Mononuclear cell (primary cell): Measurements from ENCODE around the gene ZAR1L. TPM values are rescaled to one million over a fixed set of nuclear protein-coding genes. Genes with fewer than 3 reads are reported as not detected.
"Not testable (repeated sequence)": the region's sequence is repeated elsewhere in the genome, so short reads cannot be mapped to it uniquely, and the experiment has no call there.

Source experiments
- H3K27me3 ChIP-seq: 2 replicates; pipeline ENCODE4 v1.6.0; 2011; ENCODE audit warnings: low read length, control low read depth; ENCODE audit not compliant: insufficient read depth
- H3K4me1 ChIP-seq: 2 replicates; pipeline ENCODE4 v1.5.1; 2011; ENCODE audit warnings: mild to moderate bottlenecking, low read length, control low read depth; ENCODE audit not compliant: insufficient read depth
- H3K4me3 ChIP-seq: 2 replicates; pipeline ENCODE4 v1.5.1; 2011; ENCODE audit warnings: mild to moderate bottlenecking, low read length, moderate library complexity
- H3K9me3 ChIP-seq: 2 replicates; pipeline ENCODE4 v1.5.1; 2011; ENCODE audit warnings: low read depth, mild to moderate bottlenecking, control low read depth, low read length
- total RNA-seq: library from RNA; depleted of rRNA; stranded (reverse); fragments of >200 nt; gene quantifications from one replicate; pipeline ENCODE4 v1.2.3, GENCODE V29; 2012

Gene ZAR1L, protein sequence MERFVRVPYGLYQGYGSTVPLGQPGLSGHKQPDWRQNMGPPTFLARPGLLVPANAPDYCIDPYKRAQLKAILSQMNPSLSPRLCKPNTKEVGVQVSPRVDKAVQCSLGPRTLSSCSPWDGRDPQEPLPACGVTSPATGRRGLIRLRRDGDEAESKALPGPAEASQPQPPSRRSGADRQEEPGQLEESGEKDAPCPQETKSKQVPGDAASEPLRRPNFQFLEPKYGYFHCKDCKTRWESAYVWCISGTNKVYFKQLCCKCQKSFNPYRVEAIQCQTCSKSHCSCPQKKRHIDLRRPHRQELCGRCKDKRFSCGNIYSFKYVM
- not detected for total RNA-seq

DNA sequence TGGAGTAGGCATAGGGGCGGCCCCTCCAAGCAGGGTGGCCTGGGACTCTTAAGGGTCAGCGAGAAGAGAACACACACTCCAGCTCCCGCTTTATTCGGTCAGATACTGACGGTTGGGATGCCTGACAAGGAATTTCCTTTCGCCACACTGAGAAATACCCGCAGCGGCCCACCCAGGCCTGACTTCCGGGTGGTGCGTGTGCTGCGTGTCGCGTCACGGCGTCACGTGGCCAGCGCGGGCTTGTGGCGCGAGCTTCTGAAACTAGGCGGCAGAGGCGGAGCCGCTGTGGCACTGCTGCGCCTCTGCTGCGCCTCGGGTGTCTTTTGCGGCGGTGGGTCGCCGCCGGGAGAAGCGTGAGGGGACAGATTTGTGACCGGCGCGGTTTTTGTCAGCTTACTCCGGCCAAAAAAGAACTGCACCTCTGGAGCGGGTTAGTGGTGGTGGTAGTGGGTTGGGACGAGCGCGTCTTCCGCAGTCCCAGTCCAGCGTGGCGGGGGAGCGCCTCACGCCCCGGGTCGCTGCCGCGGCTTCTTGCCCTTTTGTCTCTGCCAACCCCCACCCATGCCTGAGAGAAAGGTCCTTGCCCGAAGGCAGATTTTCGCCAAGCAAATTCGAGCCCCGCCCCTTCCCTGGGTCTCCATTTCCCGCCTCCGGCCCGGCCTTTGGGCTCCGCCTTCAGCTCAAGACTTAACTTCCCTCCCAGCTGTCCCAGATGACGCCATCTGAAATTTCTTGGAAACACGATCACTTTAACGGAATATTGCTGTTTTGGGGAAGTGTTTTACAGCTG lies at the start of gene ZAR1L, which contains the start of gene BRCA2:
ZAR1L (minus strand) TSS at position 126 of the 790 bp plus-strand sequence. CDS start 3,438 bp downstream, outside the sequence.
BRCA2 (plus strand) TSS at position 271 of the 790 bp plus-strand sequence. CDS start 953 bp downstream, outside the sequence.
- Histone ChIP-seq H3K9me3 (no peaks in the 10 kb centered on the region), H3K4me3 (peak within 1 kb of the TSS; percentile 75), H3K4me1 (peaks cover 29% of the 10 kb centered on the region), H3K27me3 (no peaks in the 10 kb centered on the region)

DNA sequence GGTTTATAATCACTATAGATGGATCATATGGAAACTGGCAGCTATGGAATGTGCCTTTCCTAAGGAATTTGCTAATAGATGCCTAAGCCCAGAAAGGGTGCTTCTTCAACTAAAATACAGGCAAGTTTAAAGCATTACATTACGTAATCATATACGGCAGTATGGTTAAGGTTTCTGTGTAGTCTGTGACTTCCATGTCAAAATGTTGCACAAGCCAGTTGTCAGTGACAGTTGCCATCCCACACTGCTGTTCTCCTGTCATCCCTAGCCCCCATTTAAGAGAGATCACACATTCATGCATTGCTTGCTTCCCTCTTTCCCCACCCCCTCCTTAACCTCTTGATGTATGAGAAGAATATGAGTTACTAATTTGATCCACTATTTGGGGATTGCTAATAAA lies 47.4 kb upstream of the ZAR1L start:
- Histone ChIP-seq H3K27me3 (no peaks in the 10 kb centered on the region), H3K4me1 (no peaks in the 10 kb centered on the region), H3K9me3 (no peaks in the 10 kb centered on the region), H3K4me3 (no peak overlapping the region)

DNA sequence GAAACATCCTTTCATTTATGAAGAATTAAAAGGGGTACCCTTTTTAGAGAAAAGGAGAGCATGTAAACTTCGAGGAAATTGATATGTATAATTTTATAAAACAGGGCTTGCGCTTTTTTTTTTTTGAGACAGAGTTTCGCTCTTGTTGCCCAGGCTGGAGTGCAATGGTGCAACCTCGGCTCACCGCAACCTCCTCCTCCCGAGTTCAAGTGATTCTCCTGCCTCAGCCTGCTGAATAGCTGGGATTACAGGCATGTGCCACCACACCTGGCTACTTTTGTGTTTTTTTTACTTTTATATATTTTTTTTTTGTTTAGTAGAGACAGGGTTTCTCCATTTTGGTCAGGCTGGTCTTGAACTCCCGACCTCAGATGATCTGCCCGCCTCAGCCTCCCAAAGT lies 40.8 kb upstream of the ZAR1L start:
- H3K4me1 ChIP-seq, H3K9me3 ChIP-seq, H3K4me3 ChIP-seq, H3K27me3 ChIP-seq: not testable (repeated sequence)

DNA sequence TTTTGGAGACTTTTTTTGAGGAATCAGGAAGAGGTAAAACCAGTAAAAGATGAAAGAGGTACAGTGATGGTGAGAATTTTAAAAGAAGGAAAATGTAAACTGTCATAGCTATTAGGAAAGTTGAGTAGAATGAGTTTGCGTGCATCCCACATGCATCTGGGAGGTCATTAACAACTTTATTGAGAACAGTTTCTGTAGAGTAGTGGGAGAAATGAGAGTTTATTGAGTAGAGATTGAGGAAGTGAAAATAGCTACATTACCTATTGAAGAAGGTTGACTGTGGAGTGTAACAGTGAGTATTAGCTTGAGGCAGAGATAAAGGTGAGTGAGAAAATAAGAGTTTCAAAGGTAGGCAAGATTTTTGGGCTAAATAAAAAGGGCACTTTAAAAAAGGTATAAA lies 38.9 kb upstream of the ZAR1L start:
- no peaks in the 10 kb centered on the region for H3K4me1 ChIP-seq
- H3K4me3 ChIP-seq = no peak overlapping the region
- no peaks in the 10 kb centered on the region for H3K27me3 ChIP-seq
- no peaks in the 10 kb centered on the region for H3K9me3 ChIP-seq

DNA sequence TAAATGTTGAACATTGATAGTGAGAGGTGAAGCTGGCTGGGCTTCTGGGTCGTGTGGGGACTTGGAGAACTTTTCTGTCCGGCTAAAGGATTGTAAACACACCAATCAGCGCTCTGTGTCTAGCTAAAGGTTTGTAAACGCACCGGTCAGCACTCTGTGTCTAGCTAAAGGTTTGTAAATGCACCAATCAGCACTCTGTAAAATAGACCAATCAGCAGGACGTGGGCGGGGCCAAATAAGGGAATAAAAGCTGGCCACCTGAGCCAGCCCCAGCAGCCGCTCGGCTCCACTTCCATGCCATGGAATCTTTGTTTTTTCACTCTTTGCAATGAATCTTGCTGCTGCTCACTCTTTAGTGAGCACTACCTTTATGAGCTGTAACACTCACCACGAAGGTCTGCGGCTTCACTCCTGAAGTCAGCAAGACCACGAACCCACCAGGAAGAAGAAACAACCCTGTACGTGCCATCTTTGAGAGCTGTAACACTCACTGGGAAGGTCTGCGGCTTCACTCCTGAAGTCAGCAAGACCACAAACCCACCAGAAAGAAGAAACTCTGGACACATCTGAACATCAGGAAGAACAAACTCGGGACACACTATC lies 35.8 kb upstream of the ZAR1L start:
- not testable (repeated sequence) for H3K4me3 ChIP-seq, H3K27me3 ChIP-seq, H3K9me3 ChIP-seq, H3K4me1 ChIP-seq

DNA sequence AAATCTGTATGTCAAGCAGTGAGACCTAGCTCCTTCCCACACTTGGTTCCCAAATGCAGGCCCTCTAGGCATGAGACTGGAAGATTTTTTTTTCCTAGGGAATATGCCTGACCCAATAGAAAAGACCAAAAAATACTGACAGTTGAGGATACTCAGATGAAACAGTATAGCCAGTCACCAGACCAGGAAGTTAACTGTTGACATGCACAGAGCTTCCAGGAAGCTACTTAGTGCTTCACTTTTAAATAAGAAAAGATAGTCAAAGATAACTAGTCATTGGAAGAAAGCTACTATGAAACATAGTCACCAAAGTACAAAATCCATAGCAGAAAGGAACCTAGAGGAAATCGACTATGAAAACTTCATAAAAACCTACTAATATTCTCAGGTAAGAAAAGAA lies 32.5 kb upstream of the ZAR1L start:
- Histone ChIP-seq H3K27me3 (no peaks in the 10 kb centered on the region), H3K4me3 (no peak overlapping the region), H3K4me1 (no peaks in the 10 kb centered on the region), H3K9me3 (no peaks in the 10 kb centered on the region)

DNA sequence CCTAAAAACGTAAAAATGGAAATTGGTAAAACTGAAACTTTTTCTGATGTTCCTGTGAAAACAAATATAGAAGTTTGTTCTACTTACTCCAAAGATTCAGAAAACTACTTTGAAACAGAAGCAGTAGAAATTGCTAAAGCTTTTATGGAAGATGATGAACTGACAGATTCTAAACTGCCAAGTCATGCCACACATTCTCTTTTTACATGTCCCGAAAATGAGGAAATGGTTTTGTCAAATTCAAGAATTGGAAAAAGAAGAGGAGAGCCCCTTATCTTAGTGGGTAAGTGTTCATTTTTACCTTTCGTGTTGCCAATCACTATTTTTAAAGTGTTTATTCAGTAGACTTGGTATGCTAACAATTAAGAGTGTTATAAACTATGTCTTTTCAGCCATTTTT lies 25.8 kb upstream of the ZAR1L start:
- H3K9me3 ChIP-seq = no peaks in the 10 kb centered on the region
- no peak overlapping the region for H3K4me3 ChIP-seq
- no peaks in the 10 kb centered on the region for H3K27me3 ChIP-seq

DNA sequence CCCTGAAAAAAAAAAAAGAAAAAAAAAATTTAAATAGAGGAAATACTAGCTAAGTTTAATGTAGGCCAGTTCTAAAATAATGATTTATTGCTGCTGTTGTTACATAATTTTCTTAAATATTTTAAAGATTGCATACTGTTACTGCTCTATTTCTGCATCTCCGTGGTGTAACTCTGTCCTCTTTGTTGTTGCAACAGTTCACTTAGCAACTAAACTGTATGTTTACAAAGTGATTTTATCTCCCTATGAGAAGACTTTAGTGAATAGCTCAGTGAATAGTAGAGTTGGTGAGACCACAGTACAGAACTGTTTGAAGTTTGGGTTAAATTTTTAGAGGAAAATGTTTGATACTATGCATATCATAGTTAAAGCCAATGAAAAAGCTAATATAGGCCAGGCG lies 19.5 kb upstream of the ZAR1L start:
- Histone ChIP-seq H3K4me1 (peaks cover 9% of the 10 kb centered on the region), H3K4me3 (no peak overlapping the region), H3K9me3 (no peaks in the 10 kb centered on the region), H3K27me3 (no peaks in the 10 kb centered on the region)

More for the DNA sequence above, 25.8 kb upstream of the ZAR1L start:
- peaks cover 6% of the 10 kb centered on the region for H3K4me1 ChIP-seq

DNA sequence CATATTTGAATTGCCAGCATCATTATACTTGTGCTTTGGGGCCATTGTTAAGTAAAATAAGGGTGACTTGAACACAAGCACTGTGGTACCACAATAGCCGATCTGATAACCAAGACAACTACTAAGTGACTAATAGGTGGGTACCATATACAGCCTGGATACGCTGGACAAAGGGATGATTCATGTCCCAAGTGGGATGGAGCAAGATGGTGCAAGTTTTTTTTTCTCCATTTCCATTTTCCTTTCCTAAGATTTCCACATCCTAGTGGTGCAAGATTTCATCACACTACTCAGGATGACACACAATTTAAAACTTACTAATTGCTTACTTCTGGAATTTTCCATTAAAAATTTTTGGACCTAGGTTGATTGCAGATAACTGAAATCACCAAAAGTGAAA lies 15.3 kb upstream of the ZAR1L start:
- Histone ChIP-seq H3K9me3 (no peaks in the 10 kb centered on the region), H3K4me1 (peaks cover 9% of the 10 kb centered on the region), H3K27me3 (no peaks in the 10 kb centered on the region)

DNA sequence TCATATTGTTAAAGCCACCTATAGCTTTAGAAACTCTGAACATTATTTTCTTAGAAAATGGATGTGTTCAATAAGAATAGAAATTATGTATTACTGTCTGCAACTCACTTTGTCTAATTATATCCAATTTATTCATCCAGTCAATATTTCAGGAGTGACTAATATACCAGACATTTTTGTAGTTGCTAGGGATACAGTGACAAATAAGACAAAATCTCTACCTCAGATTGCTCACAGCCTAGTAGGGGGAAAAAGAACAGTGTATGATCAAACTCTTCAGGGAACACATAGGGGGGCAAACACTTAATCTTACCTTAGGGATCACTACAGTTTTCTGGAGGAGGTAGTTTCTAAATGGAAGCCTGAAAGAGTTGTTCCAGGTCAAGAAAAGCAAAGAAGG lies 8.7 kb upstream of the ZAR1L start:
- H3K4me3 ChIP-seq = no peak overlapping the region
- H3K9me3 ChIP-seq = no peaks in the 10 kb centered on the region
- no peaks in the 10 kb centered on the region for H3K4me1 ChIP-seq
- H3K27me3 ChIP-seq = no peaks in the 10 kb centered on the region

More for the DNA sequence above, 15.3 kb upstream of the ZAR1L start:
- H3K4me3 ChIP-seq = no peak overlapping the region

DNA sequence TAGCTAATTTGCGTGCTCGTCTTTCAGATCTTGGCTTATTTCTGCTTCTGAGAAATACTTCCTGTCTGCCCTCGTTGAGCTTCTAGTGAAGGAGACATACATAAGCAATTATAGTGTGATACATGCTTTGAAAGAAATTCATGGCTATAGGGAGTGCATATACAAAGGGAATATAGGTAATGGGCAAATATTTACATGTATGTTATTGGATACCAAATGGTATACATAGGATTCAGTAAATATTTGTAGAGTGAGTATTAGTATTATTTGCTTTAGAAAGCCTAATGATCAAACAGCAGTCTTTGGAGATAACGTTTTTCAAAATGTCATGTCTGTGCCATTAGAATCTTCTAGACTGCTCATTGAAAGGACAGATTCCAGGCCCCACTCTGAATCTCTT lies 5.4 kb upstream of the ZAR1L start:
- Histone ChIP-seq H3K4me3 (no peak overlapping the region), H3K27me3 (no peaks in the 10 kb centered on the region), H3K4me1 (peaks cover 18% of the 10 kb centered on the region), H3K9me3 (no peaks in the 10 kb centered on the region)

DNA sequence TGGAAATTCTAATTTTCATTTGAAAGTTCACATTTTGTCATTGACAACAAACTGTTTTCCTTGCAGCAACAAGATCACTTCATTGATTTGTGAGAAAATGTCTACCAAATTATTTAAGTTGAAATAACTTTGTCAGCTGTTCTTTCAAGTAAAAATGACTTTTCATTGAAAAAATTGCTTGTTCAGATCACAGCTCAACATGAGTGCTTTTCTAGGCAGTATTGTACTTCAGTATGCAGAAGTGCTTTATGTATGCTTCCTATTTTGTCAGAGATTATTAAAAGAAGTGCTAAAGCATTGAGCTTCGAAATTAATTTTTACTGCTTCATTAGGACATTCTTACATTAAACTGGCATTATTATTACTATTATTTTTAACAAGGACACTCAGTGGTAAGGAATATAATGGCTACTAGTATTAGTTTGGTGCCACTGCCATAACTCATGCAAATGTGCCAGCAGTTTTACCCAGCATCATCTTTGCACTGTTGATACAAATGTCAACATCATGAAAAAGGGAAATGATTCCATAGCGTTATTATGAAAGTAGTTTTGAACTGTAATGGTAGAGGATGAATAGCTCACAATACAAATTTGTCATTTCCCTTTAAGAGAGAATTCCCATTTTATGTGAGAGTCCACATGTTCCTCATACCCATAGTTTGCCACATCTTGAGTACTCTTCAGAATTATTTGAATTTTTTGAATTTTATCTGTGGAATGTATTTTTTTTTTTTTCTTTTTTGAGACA lies 2.7 kb upstream of the ZAR1L start:
- H3K4me1 ChIP-seq = peaks cover 28% of the 10 kb centered on the region
- no peak overlapping the region for H3K4me3 ChIP-seq
- H3K27me3 ChIP-seq = no peaks in the 10 kb centered on the region
- no peaks in the 10 kb centered on the region for H3K9me3 ChIP-seq

DNA sequence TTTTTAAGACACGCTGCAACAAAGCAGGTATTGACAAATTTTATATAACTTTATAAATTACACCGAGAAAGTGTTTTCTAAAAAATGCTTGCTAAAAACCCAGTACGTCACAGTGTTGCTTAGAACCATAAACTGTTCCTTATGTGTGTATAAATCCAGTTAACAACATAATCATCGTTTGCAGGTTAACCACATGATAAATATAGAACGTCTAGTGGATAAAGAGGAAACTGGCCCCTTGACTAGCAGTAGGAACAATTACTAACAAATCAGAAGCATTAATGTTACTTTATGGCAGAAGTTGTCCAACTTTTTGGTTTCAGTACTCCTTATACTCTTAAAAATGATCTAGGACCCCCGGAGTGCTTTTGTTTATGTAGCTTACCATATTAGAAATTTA lies 1.3 kb upstream of the ZAR1L start:
- Histone ChIP-seq H3K4me3 (no peak overlapping the region), H3K9me3 (no peaks in the 10 kb centered on the region), H3K27me3 (no peaks in the 10 kb centered on the region)

DNA sequence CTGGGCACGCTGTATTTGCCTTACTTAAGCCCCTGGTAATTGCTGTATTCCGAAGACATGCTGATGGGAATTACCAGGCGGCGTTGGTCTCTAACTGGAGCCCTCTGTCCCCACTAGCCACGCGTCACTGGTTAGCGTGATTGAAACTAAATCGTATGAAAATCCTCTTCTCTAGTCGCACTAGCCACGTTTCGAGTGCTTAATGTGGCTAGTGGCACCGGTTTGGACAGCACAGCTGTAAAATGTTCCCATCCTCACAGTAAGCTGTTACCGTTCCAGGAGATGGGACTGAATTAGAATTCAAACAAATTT lies 821 bp upstream of the ZAR1L start:
- H3K27me3 ChIP-seq = no peaks in the 10 kb centered on the region
- no peaks in the 10 kb centered on the region for H3K9me3 ChIP-seq
- peak overlapping the region; percentile 75 for H3K4me3 ChIP-seq
- H3K4me1 ChIP-seq = peaks cover 28% of the 10 kb centered on the region

More for the DNA sequence above, 1.3 kb upstream of the ZAR1L start:
- H3K4me1 ChIP-seq = peaks cover 28% of the 10 kb centered on the region
